Cerebellar nuclear complex (tissue), 1 donor: Measurements from ENCODE around the gene ALK.

Experiments
- DNase-seq, 2 experiments: peaks; one replicate each; lab custom pipeline; 2025; lab: John Stamatoyannopoulos, UW

Gene ALK

DNA sequence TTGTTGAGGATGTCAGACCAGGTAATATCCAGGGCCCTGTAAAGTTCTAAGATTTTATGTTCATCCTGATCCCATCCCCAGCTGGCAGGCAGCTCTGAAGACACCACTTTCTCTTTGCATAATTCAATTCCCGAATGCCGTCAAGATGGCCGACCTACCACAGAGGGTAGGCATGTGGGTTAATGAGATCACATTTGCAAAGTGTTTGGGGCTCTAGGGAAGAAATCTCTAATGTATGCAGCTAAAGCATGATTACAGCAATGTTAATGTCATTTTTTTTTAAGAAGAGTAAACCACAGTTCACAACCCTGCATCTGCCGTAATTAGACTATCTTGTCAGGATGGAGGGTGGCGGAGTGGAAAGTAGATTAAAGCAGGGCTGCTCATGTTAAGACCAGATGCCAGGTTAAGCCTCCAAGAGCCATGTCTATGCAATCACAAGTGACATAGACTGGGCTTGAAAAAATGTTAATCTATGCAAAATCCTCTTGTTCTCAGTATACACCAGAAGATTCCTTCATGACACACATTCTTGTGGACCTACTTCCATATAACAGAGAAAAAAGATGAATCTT is 131.4 kb downstream of the ALK start:
- DNase-seq: no peak

DNA sequence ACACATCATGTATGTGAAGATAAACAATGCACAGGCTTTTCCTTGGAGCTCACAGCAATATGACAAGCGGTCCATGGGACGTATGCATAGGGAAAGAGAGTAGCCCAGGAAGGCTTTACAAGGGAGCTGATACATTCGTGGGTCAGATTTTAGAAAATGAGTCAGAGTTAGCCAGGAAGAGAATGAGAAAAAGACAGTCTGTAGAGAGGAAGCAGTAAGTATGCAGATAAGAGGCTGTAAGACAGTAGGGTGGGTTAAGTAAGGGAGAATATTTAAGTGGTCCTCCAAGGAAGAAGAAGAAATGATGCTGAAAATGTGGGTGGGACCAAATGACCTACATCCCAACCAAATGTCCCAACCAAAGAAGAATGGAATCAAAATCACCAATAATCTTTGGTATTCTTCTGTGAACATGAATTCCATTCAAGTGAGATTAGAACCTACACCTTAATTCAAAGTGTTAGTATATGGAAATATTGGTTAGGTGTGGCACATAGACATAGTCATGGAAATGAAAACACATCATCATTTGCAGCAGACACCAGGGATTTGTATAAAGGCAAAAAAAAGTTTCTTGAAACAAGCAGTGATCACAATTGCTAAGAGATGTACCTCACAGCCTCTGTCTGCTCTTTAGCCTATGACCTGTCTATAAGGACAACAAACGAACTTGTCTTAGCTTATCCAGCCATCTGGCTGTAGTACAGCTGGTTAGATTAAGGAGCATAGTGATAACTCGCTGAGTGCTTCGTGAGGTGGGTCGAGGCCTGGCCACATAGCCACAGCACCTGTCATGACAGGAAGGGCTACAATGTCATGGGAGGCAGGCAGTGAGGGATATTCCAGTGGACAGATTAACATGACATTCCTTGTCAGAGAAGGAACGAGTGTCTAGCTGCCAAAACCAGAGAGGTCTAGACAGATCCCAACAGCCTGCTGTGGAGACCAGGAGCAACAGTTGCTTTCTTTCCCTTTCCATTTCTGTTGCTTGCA is 133.6 kb downstream of the ALK start:
- no peak for DNase-seq

DNA sequence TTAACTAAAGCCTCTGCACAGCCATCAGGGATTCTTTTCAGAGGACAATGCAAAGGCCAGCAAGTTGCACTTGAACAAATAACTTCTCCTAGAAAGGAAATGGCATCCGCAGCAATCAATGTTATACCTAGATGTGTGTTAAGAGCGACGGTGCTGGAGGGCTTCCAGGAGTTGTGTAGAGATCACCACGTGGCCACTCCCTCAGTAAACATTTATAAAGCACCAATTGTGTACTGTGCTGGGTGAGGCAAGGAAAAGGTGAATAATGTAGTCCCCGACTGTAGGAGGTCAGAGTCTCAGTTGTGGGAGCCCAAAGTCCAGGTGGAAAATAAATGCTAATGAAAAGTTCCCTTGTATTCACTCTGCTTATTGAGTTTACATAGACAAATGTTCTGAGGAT is 135.0 kb downstream of the ALK start:
- no peak for DNase-seq

DNA sequence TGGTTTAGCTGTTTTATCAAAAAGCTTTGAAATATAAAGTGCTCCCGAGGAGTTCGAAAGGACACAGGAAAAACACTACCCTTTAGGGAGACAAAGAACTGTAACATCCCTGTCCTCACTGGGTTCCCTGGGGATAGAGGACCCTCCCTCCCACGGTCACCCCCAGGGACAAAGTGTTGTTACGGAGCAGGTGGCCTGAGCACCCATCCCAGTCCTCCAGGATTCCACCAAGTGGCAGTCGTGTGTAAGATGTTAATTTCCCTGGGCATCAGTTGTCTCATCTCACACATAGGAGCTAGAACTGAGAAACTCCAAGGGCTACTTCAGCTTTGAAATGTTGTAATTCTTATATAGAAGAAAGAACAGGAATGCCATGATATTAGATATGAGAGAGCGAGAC is 137.7 kb downstream of the ALK start:
- no peak for DNase-seq

DNA sequence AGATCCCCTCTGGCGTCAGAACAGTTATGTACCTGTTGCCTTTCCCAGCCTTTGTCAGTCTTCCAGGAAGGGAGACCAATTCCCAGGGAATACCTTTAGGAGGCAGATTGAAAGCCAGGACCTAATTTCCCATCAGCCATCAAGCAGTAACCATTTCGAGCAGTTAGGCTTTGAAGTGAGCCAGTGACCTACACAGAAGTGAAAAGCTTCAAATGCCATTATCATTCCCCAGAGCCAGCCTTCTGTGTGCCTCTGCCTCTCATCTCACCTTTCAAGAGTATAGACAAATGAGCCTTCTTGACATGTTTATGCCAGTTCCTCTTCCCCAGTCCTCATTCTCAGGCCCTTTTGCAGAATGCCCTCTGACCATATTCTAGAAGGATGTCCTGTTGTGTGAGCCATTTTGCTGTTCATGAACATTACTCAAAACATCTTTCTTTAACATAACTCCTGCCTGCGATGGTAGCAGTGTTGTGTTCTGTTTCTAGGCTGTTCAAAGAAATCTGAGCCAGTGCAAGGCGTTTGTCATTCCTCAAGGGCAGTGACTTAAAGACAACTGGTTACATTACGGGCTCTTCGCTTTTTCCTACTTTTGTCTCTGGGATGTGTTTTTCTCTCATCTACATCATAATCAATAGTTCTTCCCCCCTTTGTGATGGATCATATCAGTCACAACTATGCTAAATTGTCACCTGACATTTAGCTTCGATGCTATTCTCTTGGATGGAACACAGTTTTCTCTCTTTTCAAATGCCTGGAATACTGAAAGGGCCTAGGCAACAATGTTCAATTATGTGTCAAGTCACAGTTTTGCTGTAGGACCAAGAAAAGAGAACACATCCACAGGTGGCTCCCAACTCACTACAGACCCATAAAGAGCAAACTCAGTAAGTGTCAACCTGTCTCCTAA is 138.6 kb downstream of the ALK start:
- no peak for DNase-seq

DNA sequence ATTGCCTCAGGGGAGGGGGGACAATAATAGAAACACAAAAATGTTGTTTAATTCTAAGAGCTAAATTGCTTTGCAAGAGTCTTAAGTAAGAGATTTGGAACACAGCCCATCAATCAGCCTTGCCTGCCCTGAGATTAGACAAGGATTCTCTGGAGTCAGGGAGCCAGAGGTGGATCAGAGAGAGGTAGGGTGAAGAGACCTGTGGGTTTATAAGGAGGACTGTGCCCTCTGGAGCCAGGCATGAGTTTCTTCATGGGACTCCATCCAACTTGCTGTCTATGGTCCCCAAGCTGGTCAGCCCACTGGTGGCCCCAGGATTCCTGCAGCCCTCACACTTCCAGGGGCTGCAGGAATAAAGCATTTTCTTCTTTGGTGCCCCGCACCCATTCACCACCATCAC is 139.3 kb downstream of the ALK start:
- DNase-seq: no peak

DNA sequence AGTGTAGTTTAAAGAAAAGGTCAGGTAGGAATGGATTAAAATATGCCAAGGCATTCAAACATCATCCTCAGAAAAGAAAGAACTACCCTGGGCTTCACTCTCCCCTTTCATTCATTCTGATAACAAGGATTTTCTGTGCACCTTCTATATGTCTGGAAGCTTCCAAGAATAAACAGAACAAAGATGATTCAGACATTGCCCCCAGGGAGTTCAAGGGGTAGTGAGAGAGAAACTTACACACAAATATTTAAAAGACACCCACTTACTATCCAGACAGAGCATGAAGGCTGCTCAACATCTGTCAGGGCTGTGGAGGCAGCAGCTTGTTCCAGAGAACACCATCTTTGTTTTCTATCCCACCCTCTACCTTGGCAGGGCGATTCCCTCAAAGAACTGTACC is 140.5 kb downstream of the ALK start:
- DNase-seq: no peak

DNA sequence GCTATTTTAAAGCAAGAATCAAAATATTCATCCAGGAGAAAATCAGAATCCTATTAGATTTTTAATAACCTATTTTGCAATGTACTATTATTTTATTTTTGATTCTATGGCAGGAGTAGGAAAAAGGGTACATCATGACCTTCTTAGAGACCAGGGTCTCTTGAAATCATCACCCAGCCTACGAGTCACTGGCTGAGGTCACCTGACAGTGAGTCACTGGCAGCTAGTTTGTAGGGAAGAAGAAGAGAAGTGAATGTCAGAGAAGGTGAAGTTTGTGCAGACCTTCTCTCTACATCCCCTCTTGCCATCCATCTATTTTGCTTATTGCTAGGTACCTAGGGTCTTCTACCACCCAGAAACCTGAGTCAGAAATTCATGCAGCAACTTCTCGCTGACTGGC is 144.2 kb downstream of the ALK start:
- no peak for DNase-seq

DNA sequence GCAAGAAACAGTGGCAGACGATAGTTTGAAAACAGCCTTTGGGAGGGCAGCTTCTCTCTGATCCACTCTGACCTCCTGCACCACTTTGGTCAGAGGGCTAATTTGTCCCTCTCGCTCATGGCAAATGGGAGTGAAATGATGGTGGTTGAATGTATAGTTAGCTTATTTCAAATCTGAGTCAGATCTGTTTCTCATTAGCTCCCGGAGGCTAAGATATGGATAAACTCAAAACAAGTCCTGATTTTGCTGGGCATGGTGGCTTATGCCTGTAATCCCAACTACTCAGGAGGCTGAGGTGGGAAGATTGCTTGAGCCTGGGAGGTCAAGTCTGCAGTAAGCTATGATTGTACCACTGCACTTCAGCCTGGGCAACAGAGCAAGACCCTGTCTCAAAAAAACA is 145.0 kb downstream of the ALK start:
- no peak for DNase-seq

DNA sequence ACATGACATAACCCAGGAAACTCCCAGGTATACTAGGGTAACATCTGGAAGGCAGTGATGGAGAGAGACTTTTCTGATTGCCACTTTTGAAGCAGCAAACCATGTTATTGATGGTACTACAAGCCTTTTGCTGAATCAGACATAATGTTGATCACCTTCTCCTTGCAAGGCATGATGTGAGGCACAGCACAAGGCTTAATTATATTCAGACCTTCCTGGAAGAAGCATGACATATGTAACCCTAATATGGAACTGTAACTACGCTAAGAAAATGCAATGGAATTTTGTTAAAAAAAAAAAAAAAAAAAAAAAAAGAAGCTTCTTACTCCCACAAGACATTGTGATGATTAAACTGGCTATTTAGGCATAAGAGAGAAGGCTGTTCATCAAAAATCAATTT is 145.4 kb downstream of the ALK start:
- no peak for DNase-seq

DNA sequence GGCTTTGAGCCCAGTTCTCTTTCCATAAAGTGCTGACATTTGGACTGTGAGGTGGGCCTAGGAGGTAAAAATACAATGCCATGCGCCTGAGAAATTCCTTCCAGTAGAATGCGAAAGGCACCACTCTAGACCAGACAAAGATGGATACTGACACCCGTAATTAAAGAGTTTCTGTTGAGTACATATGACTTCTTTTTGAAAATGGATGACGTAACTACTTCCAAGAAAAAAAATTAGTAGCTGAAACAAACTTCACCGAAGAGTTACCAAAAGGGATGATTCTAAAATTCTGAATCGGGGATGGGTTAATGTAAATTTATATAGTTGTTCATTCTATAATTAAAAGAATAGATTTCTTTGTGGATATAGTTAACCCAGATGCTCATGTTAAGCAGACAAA is 146.8 kb downstream of the ALK start:
- no peak for DNase-seq

DNA sequence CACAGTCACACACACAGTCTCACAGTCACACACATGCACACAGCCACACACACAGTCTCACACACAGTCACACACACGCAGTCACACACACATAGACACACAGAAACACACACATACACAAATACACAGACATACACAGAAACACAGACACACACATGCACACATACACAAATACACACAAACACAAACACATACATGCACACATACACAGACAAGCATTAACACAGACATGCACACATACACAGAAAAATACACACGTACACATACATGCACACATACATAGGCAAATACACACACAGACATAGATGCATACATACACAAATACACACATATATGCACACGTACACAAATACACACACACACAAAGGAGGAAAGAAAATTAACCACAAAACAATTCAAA is 150.5 kb downstream of the ALK start:
- no peak for DNase-seq

DNA sequence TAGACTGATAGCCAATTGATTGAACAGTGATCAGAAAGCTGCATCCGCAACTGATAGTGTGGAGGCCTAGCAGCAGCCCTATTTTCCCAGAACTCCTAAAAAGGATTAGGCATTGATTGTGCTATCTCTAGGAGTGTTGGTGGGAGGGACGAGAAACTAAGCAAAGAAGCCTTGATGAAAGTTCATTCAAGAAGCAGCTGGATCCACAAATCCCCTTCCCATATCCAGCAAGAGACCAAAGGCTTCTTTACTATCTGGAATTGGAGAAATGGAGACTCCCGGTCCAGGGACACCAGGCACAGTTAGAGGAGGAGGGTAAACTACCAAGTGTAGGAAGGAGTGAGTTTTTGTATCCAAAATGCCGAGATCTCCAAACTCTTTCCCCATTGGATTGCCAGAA is 151.5 kb downstream of the ALK start:
- no peak for DNase-seq

DNA sequence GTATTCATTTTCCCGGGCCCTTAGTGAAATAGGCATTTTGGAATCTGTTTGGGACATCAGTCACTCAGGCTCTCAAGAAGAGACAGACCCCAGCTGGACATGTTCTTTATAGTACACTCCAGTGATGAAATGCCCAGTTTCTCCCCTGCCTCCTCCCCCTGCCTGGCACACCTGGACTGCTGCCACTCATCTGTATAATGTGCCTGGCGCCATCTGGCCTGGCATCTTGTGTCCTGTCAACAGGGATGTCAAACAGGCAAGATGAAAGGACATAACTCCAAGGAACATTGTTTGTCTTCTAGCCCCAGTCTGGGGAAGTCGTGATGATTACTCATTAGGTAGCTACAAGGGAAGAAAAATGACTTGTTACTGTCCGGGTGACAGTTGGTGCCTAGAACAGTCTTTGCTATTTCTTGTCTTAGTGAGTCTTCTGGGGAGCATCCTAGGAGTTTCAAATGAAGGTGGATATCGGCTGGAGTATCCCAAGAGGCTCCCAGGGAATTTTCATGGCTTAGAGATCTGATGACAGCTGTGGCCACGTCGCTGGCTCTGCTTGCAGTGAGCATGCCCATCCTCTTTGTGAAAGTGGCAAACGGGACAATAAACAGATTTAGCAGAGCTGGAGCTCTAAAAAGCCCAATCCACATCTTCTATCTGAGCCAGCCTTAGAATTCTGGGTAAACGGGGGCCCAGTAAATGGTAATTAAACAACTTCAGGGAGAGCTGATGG is 153.6 kb downstream of the ALK start:
- no peak for DNase-seq

DNA sequence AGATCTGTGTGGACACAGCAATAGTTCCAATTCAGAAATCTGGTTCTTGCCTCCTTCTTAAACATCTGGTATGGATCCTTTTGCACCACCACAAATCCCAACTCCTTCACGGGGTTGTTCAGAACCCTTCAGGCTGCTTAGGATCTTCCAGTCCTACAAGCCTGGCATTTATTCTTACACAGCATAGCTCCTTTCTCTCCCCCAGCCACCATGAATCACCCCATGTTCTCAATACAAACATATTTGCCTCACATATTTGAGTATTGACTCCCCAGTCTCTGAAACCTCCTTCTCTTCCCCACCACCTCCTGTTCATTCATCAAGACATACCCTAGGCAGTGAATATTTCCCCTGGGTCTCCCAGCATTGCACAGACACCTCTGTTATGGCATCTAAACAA is 155.2 kb downstream of the ALK start:
- no peak for DNase-seq

DNA sequence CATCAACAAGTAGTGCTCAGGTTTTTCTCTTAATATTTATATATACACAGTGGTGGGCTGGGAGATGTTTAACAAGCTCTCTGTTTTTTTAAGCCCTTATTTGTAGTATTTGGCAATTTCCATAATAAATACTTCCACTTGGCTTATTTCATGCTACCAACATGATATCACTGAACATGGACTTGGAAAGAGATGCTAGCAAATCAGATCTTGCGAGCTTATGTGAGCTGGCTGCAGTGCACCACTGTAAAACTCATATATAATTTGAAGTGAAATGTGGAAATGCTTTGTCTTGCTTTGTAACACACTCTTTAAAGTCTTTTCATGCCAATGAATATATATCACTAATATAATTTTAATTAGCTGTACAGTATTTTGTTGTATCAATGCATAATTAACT is 155.7 kb downstream of the ALK start:
- DNase-seq: no peak

DNA sequence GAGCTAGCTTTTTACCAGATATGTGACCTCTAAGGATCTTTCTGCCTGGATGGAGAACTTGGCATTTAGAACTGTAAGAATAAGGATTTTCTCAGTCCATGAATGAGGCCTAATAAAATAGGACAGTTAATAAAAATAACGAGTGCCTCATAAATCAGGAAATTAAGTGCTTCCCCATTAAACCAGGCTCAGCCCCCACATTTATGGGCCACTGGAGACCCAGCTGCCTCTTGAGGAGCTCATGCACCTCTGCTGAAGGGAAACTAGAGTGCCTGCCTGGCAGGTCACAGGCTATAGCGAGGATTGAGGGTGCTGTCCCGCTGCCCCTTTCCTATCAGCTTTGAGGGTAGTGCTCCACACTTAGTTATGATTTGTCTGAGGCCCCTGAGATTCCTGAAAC is 158.0 kb downstream of the ALK start:
- DNase-seq: no peak

DNA sequence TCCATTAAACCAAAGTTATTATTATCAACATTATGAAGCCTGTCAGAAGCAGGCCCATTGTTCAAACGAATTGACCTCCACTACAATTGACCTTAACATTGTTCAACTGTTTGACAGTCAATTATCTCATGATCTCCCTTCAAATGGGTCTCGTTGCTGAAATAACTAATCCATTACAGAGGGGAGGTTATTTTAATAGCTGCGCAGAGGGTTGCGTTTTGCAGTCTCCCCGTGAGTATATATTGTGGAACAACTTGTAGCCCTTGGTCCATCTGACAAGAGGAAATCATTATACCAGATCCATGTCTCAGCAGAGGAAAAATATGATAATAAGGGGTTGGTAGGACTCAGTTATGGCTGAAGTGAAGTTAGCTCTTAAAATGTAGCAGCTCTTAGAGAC is 159.1 kb downstream of the ALK start:
- DNase-seq: no peak

DNA sequence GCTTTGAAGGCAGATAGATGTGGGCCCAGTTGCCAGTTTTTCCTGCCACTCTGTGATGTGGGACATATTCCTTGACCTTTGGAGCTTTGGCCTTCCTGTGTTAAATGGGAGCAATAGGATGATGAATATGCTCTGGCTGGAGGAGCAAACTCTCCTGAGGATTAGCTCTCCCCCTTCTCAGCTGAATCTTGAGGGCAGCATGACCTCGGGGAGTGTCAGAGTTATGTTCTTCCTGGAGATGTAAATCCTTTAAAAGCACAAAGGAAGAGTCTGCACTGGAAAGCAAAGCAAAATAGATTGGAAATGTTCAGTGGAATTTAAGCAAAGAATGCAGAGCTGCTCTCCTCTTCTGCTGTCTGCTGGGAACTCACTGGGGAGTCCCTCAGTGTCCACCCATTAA is 160.1 kb downstream of the ALK start:
- no peak for DNase-seq

DNA sequence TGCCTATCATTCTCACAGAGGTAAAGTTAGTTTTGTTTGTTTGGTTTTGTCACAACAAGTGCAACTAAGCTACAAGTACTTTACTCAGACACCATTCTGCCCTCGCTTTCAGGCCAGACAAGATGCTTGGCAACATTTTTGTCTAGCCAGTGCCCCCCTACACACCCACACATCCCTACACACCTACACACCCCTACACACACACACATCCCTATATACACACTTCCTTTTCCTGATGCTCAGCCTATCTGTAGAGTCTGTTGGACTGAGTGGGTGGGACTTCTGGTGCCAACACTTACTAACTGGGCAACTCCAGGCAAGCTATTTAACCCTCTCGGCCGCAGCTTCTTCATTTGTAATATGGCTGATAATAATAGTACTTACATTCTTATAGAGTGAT is 161.4 kb downstream of the ALK start:
- DNase-seq: no peak

DNA sequence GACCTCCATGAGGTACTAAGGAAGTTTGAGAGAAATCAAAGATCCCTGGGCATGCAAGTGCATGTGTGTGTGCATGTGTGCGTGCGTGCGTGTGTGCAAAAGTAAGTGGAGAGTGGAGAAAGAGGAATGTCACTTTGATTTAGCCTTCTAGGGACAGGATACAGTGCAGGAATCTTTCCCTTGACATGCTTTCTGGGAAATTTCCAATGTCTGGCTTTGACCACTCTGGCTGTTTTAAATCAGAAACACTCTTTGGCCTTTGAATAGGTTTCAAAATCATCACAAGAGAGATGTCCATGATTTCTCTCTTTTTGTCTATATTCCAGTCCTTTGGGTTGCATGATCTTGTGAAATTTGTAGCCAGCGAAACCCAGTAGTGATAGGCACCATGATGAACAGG is 162.0 kb downstream of the ALK start:
- DNase-seq: no peak

DNA sequence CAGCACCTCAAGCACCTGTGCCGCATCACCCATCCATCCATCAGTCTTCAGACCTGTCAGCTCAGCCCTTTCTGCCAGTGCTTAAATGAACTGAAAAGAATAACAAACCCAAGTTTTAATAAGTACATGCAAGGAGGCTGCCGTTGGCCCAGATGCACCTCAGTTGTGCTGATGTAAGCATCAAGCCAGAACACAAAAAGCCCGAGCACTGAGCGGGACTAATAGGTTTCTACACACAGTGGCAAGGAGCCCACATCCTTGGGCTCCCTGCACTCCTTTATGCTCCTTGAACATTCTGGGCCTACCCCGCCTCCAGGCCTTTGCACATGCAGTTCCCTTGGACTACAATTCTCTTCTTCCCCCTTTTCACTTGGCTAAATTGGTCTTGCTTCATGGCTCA is 165.6 kb downstream of the ALK start:
- no peak for DNase-seq
